IPS-18a (cell line): Measurements from ENCODE around the gene RASGRF2.

Experiments used
- H3K27ac ChIP-seq: one replicate; pipeline ENCODE4 v1.5.1; 2013; ENCODE audit warnings: low read length
- H3K27me3 ChIP-seq: one replicate; pipeline ENCODE4 v1.6.1; 2013; ENCODE audit warnings: mild to moderate bottlenecking, low read length; ENCODE audit not compliant: control insufficient read depth, insufficient read depth
- H3K36me3 ChIP-seq: one replicate; pipeline ENCODE4 v1.6.1; 2013; ENCODE audit warnings: low read depth, low read length; ENCODE audit not compliant: control insufficient read depth
- H3K4me1 ChIP-seq: one replicate; pipeline ENCODE4 v1.6.1; 2013; ENCODE audit warnings: low read depth, low read length; ENCODE audit not compliant: control insufficient read depth
- H3K4me3 ChIP-seq: one replicate; pipeline ENCODE4 v1.5.1; 2013; ENCODE audit warnings: low read length
- H3K9ac ChIP-seq: one replicate; pipeline ENCODE4 v1.6.1; 2013; ENCODE audit warnings: mild to moderate bottlenecking, low read length, moderate library complexity
- H3K9me3 ChIP-seq: one replicate; pipeline ENCODE4 v1.6.1; 2013; ENCODE audit warnings: low read depth, low read length; ENCODE audit not compliant: control insufficient read depth

Gene RASGRF2

GRCh38 chr5:81241001-81241400 lies 280.8 kb downstream of the RASGRF2 start:
- Histone ChIP-seq H3K27me3 (no peaks in the 10 kb centered on the region), H3K36me3 (no peaks in the 10 kb centered on the region), H3K9me3 (no peaks in the 10 kb centered on the region), H3K4me1 (no peaks in the 10 kb centered on the region), H3K27ac (no peak overlapping the region), H3K4me3 (no peak overlapping the region), H3K9ac (no peak overlapping the region)

- Histone ChIP-seq H3K27me3 (no peaks in the 10 kb centered on the region), H3K27ac (no peak overlapping the region), H3K4me3 (no peak overlapping the region), H3K4me1 (peaks cover 4% of the 10 kb centered on the region), H3K9me3 (no peaks in the 10 kb centered on the region), H3K9ac (no peak overlapping the region), H3K36me3 (no peaks in the 10 kb centered on the region)
Observed at GRCh38 chr5:81241961-81242648, 281.9 kb downstream of the RASGRF2 start.

GRCh38 chr5:81242906-81243436 lies 282.8 kb downstream of the RASGRF2 start:
- H3K9ac ChIP-seq = no peak overlapping the region

DNA sequence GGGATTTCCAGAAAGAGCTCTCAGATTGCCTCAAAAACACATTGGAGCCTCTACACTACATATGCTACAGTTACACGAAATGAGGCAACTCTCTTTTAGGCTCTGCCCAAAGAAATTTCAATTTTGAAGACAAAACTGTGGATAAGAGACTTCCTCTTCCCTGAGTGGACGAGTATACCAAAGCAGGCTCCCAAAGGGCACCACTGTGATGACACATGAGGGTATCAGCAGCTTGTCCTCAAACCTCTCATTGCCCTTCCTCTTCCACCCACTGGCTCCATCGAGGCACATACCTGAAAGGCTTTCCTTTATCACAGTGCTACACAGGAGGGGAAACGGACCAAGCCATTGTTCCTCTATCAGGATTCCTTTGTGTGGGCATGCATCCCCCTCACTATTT lies 284.3 kb downstream of the RASGRF2 start:
- Histone ChIP-seq H3K9me3 (no peaks in the 10 kb centered on the region), H3K4me3 (no peak overlapping the region), H3K27ac (no peak overlapping the region)

More at GRCh38 chr5:81242906-81243436, 282.8 kb downstream of the RASGRF2 start:
- Histone ChIP-seq H3K9me3 (no peaks in the 10 kb centered on the region), H3K27ac (no peak overlapping the region), H3K4me1 (peaks cover 8% of the 10 kb centered on the region), H3K4me3 (no peak overlapping the region), H3K27me3 (no peaks in the 10 kb centered on the region), H3K36me3 (no peaks in the 10 kb centered on the region)

DNA sequence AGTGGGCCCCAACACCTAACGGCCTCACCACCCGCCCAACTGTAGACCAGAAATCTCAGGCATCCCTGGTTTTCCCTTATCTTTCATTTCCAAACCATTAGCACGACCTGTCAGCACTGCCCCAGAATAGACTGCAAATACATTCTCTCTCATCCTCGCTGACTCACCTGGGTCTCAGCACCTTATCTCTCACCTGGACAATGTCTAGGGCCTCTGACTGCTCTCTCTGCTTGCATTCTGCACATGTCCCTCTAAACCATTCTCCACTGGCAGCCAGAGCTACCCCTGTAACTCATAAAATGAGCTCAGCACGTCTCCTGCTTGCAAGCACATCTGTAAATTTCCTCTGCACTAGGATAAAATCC lies 285.7 kb downstream of the RASGRF2 start:
- peaks cover 8% of the 10 kb centered on the region for H3K4me1 ChIP-seq
- no peak overlapping the region for H3K4me3 ChIP-seq
- H3K9ac ChIP-seq = no peak overlapping the region

More for the DNA sequence above, 284.3 kb downstream of the RASGRF2 start:
- Histone ChIP-seq H3K36me3 (no peaks in the 10 kb centered on the region), H3K4me1 (peaks cover 8% of the 10 kb centered on the region), H3K27me3 (no peaks in the 10 kb centered on the region), H3K9ac (no peak overlapping the region)

DNA sequence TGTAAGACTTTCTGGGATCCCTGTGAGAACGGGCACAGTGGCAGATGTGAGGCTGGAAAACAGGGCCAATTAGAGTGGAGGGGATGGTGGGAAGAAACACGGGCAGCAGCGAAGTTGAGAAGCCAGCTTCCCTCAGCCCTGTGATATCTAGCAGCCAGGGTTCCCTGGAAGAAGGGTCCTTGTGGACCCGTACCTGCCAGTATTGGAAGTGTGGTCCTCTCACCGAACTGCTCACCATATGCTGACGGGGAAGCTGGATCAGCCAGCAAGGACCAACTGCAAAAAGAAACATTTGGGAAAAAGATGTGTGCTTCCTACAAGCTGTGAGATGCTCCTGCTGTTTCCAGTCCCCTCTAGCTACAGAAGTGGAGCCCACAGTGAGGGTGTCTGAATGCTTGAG lies 286.5 kb downstream of the RASGRF2 start:
- Histone ChIP-seq H3K27me3 (no peaks in the 10 kb centered on the region), H3K36me3 (no peaks in the 10 kb centered on the region), H3K27ac (no peak overlapping the region), H3K9me3 (no peaks in the 10 kb centered on the region), H3K4me1 (peaks cover 8% of the 10 kb centered on the region), H3K4me3 (no peak overlapping the region), H3K9ac (no peak overlapping the region)

More for the DNA sequence above, 285.7 kb downstream of the RASGRF2 start:
- Histone ChIP-seq H3K27me3 (no peaks in the 10 kb centered on the region), H3K9me3 (no peaks in the 10 kb centered on the region), H3K36me3 (no peaks in the 10 kb centered on the region), H3K27ac (no peak overlapping the region)

- Histone ChIP-seq H3K9me3 (no peaks in the 10 kb centered on the region), H3K27ac (no peak overlapping the region), H3K36me3 (no peaks in the 10 kb centered on the region), H3K4me3 (no peak overlapping the region), H3K27me3 (no peaks in the 10 kb centered on the region), H3K9ac (no peak overlapping the region), H3K4me1 (peaks cover 8% of the 10 kb centered on the region)
Observed at GRCh38 chr5:81247441-81247972, 287.3 kb downstream of the RASGRF2 start.

DNA sequence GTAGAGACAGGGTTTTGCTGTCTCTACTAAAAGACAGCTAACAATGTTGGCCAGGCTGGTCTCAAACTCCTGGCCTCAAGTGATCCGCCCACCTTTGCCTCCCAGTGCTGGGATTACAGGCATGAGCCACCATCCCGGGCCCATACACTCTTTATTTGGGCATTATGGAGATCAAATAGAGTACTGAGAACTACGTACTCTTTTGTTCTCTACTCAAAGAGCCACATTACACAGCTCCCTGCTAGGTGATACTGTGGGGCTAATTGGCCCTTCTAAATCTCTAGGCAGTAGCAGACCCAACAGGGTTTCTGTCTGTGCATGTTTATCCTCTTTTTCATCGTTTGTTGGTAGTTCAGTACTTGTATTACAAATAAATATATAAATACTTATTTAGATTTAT lies 289.1 kb downstream of the RASGRF2 start:
- no peak overlapping the region for H3K4me3 ChIP-seq
- peaks cover 8% of the 10 kb centered on the region for H3K4me1 ChIP-seq
- H3K36me3 ChIP-seq = no peaks in the 10 kb centered on the region

GRCh38 chr5:81250004-81250403 lies 289.8 kb downstream of the RASGRF2 start:
- H3K36me3 ChIP-seq = no peaks in the 10 kb centered on the region
- H3K4me3 ChIP-seq = no peak overlapping the region
- peaks cover 8% of the 10 kb centered on the region for H3K4me1 ChIP-seq
- no peak overlapping the region for H3K9ac ChIP-seq
- H3K27me3 ChIP-seq = no peaks in the 10 kb centered on the region
- no peaks in the 10 kb centered on the region for H3K9me3 ChIP-seq
- H3K27ac ChIP-seq = no peak overlapping the region

More for the DNA sequence above, 289.1 kb downstream of the RASGRF2 start:
- Histone ChIP-seq H3K27ac (no peak overlapping the region), H3K9me3 (no peaks in the 10 kb centered on the region), H3K9ac (no peak overlapping the region), H3K27me3 (no peaks in the 10 kb centered on the region)

DNA sequence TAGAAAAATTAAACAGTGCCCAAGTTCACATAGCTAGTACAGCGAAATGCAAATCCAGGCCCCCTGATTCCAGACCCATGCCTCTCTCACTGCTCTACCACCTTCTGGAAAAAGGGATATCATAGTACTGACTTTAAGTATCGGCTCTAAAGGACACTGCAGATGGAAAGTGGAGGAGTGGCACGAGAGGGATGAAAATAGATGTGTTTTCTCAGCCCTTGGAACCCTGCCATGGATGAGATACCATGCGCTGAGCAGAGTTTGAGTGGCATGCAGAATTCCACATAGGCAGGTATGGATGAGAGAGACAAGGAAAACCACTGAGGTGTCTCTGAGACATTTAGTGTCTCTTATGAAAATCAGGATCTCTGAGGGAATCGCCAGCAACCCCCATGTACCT lies 291.8 kb downstream of the RASGRF2 start:
- Histone ChIP-seq H3K36me3 (no peaks in the 10 kb centered on the region), H3K27me3 (no peaks in the 10 kb centered on the region), H3K9ac (no peak overlapping the region), H3K4me1 (peaks cover 4% of the 10 kb centered on the region), H3K9me3 (no peaks in the 10 kb centered on the region), H3K27ac (no peak overlapping the region), H3K4me3 (no peak overlapping the region)

DNA sequence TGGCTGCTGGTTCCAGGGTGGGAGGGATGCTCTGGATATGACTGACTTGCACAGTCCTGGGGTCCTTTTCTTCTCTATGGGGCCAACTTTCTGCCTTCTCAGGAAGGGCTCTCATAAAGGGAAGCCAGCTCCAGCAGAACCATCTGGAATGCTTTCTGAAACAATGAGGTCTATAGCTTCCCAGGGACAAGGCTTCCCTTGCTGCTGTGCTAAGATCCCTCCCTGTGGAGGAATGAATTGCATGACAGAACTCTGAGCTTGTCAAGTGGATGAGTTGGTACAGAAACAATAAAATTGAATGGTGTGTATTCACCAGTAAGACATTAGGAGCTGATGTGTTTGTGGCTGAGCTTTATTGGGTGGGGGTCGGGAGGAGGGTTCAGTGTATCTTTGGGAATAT lies 292.7 kb downstream of the RASGRF2 start:
- Histone ChIP-seq H3K4me3 (no peak overlapping the region), H3K9me3 (no peaks in the 10 kb centered on the region), H3K9ac (no peak overlapping the region), H3K36me3 (no peaks in the 10 kb centered on the region), H3K27ac (no peak overlapping the region), H3K4me1 (no peaks in the 10 kb centered on the region), H3K27me3 (no peaks in the 10 kb centered on the region)

GRCh38 chr5:81253875-81254274 lies 293.7 kb downstream of the RASGRF2 start:
- no peak overlapping the region for H3K9ac ChIP-seq
- no peak overlapping the region for H3K4me3 ChIP-seq
- H3K36me3 ChIP-seq = no peaks in the 10 kb centered on the region
- no peaks in the 10 kb centered on the region for H3K4me1 ChIP-seq
- no peaks in the 10 kb centered on the region for H3K27me3 ChIP-seq
- no peak overlapping the region for H3K27ac ChIP-seq
- no peaks in the 10 kb centered on the region for H3K9me3 ChIP-seq
